Activated CD4-positive, CD25-positive, alpha-beta regulatory T cell treated with anti-CD3 and anti-CD28 coated beads, Interleukin-2, amount 50 U/mL, for 72 hours (primary cell): ENCODE results near the gene AMMECR1.
"Not testable (repeated sequence)": the region's sequence is repeated elsewhere in the genome, so short reads cannot be mapped to it uniquely, and the experiment has no call there.

Experiments used
- DNase-seq: peaks from one replicate; pipeline ENCODE4 v3.0.0; 2021

The AMMECR1 gene

DNA sequence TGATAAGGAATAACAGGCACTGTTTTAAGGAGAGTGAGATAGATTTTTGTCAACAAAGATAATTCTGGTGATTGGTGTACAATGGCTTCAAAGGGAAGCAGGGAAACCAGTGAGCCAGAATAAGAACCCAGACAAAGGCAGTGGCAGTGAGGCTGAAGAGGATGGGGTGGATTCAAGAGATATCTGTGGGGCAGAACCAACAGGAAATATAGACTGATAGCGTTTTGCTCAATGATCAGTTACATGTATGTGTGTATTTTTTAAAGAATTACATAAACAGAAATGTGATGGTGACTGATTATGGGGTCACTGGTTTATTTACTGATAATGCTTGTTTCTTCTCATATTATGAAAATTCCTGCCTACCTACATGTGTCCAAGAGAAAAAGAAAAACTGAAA lies 66.4 kb downstream of the AMMECR1 start:
- DNase-seq = no peak

DNA sequence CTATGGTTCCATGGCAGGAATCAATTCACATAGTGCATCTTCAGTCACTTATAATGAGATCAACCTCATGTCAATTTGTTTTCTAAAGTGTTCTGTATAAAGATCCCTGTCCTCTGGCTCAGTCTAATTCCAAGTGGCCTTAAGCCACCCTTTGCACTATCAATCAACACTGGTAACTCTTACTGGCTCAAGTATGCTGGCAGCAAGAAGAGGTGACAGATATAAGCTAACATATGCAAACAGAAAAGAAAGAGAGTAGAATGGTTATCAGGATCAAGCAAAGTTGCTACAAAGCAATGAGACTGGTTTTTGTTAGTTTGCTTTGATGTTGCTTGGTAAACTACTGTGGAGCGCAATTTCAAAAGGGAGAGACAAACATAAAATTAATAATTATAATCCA lies 67.0 kb downstream of the AMMECR1 start:
- no peak for DNase-seq

DNA sequence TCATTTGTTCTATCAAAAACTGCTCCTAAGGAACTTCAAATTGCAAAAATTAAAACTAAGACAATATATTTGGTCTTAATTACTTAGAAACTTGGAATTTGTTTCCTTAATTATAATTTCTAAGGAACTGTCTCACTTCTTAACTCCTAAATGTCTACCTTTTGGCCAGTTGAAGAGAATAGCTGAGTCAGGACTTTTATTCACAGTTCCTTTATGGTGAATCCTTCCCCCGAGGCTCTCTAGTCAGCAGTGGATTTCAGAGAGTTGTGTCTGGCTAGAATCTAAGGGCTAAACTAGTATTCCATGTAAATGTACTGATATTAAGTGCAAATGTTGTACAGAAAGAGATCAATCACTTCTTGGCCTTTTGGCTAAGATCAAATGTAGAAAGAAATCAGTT lies 69.3 kb downstream of the AMMECR1 start:
- no peak for DNase-seq

DNA sequence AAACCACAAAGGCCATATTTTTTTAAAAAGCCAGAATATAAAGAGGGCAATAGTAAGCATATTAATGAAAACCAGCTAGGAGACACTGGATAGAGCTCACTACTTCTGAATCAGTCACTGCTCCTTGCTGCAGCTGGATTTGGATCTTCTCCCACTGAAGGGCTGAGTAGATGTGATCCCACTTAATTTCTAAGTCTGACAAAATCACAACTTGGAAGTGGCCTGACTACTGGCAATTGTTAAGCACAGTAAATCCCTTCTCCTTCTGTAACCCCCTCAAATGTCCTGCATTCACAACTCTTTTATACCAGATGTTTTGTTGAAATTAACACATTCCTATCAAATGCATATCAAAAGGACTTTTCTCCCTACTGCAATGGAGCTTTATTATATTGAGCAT lies 72.9 kb downstream of the AMMECR1 start:
- DNase-seq = no peak

DNA sequence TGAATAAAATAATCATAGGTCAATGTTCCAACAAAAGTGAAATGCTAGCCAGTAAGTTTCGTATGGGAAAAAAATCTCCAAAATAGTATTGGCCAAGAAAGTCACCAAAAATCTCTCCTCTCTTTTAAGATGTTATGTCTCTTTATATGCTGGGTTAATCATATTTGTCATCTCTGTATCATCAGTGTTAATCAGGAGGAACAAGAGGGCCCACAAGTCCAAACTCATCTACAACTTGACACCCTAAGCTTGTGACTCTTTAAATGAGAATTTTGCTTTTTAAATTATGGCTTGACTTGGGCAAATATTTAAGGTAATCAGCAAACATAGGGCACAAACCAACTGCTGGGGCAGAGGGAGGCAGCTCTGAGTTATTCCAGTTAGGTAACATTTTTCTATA lies 75.5 kb downstream of the AMMECR1 start:
- no peak for DNase-seq

DNA sequence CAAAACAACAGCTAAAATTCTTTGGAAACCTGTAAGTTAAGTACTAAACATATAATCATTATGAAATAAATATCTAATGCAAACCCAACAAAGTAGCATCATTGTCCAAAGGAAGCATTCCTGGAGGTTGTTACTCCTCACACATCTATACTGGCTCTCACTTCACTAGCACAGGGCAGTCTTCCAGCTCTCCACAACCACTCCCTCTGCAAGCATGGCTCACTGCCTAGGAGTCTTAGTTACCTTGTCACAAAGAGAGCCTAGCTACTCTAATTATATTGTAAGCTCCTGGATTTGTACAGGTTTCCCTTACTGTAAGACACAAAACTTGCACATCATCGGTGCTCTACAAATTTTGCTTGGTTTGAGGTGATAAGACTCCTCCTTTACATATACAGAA lies 76.1 kb downstream of the AMMECR1 start:
- DNase-seq = no peak

GRCh38 chrX:110238259-110238658 lies 79.6 kb downstream of the AMMECR1 start:
- not testable (repeated sequence) for DNase-seq

- not testable (repeated sequence) for DNase-seq
Observed at GRCh38 chrX:110231485-110231884, 86.4 kb downstream of the AMMECR1 start.

DNA sequence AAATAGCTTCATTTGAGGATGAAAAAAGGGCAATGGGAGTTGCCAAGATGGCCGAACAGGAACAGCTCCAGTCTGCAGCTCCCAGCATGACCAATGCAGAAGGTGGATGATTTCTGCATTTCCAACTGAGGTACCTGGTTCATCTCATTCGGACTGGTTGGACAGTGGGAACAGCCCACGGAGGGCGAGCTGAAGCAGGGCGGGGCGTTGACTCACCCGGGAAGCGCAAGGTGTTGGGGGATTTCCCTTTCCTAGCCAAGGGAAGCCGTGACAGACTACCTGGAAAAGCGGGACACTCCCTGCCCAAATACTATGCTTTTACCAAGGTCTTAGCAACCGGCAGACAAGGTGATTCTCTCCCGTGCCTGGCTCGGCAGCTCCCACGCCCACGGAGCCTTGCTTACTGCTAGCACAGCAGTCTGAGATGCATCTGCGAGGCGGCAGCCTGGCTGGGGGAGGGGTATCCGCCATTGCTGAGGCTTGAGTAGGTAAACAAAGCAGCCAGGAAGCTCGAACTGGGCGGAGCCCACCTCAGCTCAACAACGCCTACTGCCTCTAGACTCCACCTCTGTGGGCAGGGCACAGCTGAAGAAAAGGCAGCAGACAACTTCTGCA lies 88.3 kb downstream of the AMMECR1 start:
- DNase-seq = peak; percentile 68

DNA sequence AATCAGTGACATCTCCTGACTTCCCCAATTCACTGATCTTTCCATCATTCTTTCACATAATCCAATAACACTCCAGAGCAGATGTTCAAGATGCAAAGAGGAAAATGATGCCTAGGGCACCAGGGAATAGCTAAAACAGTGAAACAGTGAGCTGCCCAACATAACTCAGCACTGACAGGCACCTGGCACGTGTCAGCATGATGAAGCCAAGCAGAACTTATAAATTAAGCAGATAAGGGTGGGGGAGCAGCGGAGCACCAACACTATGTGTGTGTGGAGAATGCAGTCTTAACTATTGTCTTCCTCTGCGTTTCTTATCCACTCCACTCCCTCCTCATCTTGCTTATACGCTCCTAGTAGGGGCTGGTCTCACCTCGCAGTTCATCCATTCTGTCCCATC lies 89.4 kb downstream of the AMMECR1 start:
- no peak for DNase-seq

GRCh38 chrX:110226931-110227330 lies 91.0 kb downstream of the AMMECR1 start:
- no peak for DNase-seq

- no peak for DNase-seq
Observed at GRCh38 chrX:110224926-110225617, 92.8 kb downstream of the AMMECR1 start.

DNA sequence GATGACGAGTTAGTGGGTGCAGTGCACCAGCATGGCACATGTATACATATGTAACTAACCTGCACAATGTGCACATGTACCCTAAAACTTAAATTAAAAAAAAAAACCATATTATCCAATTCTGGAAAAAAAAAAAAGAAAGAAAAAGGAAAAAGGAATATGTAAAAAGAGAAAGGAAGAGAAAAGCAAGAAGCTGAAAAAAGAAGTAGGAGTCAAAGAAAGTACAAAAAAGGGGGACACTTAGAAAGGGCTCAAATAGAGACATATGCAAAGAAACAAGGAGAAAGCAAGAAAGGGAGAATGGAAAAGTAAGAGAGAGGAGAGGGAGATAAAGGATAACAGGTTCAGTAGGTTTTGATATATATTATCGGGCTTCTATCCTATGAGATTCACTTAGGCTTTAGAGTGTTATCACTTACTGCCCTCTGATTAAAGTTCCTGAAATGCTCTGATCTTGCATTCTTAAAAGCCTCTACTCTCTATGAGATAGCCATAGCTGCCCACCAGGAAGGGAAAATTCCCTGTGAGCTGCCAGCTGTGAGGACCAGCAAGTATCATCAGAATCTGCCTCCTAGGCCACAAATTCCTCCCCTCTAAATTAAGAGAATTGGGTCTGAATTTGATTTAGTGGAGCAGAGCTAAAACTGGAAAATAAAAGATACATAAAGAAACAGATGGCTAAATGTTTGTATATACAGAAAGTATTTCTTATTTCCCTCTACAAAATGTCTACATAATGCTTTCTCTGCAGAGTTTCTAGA lies 95.2 kb downstream of the AMMECR1 start:
- DNase-seq = no peak

DNA sequence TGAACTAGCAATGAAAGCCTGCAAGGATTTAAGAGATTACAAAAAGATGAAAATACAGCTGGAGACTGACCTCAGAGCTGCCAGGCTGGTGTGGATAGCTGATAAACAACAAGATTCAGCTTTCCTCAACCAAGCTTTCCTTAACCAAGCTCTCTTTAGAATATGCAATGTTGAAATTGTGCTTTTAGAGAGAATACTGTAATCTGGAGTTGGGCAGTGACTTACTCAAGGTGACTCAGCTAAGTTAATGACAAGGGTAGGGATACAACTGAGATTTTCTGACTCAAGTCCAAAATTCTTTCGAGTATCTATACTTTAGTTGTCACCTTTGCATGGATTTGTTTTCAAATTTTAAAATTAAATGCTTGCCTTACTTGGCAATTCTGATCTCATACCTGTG lies 98.0 kb downstream of the AMMECR1 start:
- no peak for DNase-seq

- DNase-seq = no peak
Observed at GRCh38 chrX:110218591-110218990, 99.3 kb downstream of the AMMECR1 start.

GRCh38 chrX:110216027-110216426 lies 101.9 kb downstream of the AMMECR1 start:
- DNase-seq = no peak

DNA sequence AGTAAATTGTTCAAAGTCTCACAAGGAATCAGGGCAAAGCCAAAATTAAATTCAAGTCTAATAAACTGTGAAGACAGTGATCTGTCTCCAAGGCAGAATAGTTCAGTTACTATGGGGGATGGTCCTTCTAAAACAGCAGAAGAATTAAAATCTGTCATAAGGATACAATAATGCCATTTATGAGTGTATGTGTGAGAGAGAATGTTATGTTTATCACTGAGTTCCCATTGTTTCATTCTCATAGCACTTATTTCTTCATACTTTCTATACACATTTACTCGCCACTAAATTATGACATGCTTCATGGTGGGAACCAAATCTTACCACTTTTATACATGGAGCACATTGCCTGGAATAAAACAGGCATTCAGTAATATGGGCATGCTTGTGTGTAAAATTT lies 102.5 kb downstream of the AMMECR1 start:
- no peak for DNase-seq

DNA sequence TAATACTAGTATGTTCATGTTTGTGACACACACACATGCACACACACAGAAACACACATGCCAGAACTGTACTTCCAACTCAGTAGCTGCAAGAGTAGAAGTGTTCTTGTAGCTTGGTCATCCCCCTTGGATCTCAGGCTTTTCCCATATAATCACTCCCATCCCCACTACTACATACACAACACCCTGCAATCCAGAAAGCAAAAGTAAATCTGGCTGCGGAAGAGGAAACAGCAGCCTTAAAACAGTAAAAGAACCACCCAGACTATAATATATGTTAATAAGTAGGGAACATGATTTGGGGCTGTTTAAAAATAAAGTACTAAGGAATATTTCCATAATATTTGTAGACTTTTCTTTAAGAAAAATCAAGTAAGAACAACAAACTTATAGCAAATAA lies 103.2 kb downstream of the AMMECR1 start:
- no peak for DNase-seq

DNA sequence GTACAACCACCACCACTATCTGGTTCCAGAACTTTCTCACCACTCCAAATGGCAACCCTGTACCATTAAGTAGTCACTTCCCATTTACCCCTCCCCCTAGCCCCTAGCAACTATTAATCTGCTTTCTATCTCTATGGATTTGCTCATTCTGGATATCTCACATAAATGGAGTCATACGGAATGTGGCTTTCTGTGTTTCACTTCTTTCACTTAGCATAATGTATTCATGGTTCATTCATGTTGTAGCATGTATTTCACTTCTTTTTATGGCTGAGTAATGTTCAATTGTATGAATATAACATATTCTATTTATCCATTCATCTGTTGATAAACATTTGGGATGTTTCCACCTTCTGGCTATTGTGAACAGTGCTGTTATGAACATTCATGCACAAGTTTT lies 104.7 kb downstream of the AMMECR1 start:
- DNase-seq = no peak

- no peak for DNase-seq
Observed at GRCh38 chrX:110212299-110212698, 105.6 kb downstream of the AMMECR1 start.

GRCh38 chrX:110211340-110211739 lies 106.5 kb downstream of the AMMECR1 start:
- no peak for DNase-seq

DNA sequence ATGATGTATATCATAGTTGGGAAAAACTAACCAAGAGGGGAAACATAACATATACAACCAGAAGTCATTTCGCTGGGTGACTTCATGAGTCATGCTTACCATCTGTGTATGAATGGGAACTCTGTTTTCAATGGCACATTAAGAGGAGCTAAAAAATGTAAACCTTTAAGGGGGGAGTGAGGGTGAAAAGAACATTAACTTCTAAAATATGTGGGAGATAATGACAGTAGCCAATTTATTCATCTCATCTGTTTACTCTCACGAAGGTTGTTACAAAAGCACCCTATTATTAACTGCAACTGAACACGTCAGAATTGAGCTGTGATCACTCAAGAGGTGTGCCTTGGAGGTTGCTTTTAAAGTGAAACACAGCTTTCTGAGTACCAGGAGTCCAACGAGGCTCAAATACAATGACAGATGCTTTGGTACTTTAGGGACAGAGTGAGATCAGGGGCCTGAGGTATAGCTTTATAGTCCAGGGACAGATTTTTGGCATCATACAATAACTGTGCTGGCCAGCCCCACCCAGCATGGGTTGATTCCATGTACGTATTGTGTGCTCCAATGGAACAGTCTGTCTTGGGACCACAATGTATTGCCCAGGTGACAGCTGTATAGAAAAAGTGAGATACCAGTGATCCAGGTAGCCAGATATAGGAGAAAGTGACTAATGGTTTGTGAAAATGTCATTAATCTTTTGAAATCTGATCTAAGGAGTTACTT lies 107.3 kb downstream of the AMMECR1 start:
- no peak for DNase-seq

DNA sequence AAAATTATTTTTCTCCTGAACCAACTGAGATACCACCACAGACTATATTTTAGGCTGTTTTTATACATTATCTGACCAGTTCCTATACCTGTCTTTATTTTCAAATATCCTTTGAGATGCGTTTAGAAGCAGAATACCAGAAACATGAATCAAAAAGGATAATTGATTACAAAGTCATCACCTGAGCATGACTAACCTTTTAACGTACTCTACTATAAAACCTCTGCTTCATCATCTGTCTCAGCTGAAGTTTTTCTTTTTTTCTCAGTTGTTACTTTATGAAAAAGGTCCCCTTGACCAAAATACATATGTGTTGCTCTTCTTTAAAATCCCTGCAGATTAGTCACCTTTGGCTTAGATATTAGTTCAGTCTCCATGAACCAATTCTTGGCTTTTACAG lies 109.8 kb downstream of the AMMECR1 start:
- DNase-seq = no peak

- DNase-seq = no peak
Observed at GRCh38 chrX:110204986-110205385, 112.9 kb downstream of the AMMECR1 start.
